ENCODE measurements around the gene ALS2CL. TPM values are rescaled to one million over a fixed set of nuclear protein-coding genes. Genes with fewer than 3 reads are reported as not detected.

ALS2CL gene
- total and polyA plus RNA-seq, 10 of the 15 experiments (the other 5 are each of a cell fraction or from before 2014, with no cell fraction given), result 0.01 to 0.05 TPM; not detected in 8

DNA sequence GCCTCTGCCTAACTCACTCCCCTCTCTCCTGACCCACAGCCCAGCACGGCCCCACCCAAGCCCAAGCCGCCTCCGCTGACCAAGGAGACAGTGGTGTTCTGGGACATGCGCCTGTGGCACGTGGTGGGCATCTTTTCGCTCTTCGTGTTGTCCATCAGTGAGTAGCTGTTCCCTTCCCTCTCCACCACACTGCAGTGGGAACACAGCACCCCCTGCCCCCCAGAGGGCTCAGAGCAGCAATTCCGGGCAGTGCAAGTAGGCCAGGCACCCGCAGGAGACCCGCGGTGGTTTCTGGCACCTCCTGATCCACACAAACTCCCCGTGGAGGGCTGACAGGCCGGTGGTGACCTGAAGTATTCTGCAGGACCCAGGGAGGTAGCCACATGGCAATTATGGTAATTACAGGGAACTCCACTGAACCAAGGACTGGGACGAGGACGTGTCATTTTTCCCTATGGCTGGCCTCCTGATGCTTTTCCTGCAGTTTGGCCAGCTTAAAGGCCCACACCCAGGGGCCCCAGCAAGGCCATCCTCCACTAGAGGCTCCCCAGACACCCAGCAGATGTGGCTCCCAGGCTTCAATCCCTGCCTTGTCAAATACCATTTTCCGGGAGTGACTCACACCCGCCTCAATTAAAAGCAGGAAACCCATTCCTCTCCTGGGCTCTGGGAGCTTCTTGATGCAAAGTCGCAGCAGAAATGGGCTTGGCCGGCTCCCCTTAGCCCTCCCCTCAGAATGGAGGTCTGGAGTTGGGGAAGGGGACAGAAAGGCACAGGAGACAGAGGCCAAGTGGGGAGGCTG, 12.5 kb upstream of the ALS2CL start:
- DNase-seq (ENCODE audit: low read depth, low spot score) (no peak), ATAC-seq (no peak), FAIRE-seq (no peak)
- Histone ChIP-seq H3K27ac (ENCODE audit: control insufficient read depth, insufficient read depth) (no peak overlapping the region), H2AFZ (ENCODE audit: control insufficient read depth, low read depth, low read length) (no peak overlapping the region), H3K9me3 (replicated peaks; ENCODE audit: control insufficient read depth, insufficient read depth, low read length) (no peaks in the 10 kb centered on the region), H3K36me3 (ENCODE audit: control insufficient read depth in 2 of 2, insufficient read depth in 2 of 2, low read length in 1 of 2) (no peaks in the 10 kb centered on the region), H3K4me2 (ENCODE audit: control insufficient read depth, insufficient read depth) (no peak overlapping the region), H3K79me2 (ENCODE audit: control insufficient read depth, insufficient read depth, low read length) (no peaks in the 10 kb centered on the region), H3K27me3 (replicated peaks in 1 of 2; ENCODE audit: control insufficient read depth in 2 of 2, insufficient read depth in 2 of 2, low read length in 1 of 2) (peaks cover 0 to 7% of the 10 kb centered on the region in 2 experiments; a peak in 2 of 4 replicates), H3K9ac (ENCODE audit: control insufficient read depth, insufficient read depth, low read length) (no peak overlapping the region), H3K4me1 (ENCODE audit: control insufficient read depth, insufficient read depth, low read length) (no peaks in the 10 kb centered on the region), H4K20me1 (ENCODE audit: control insufficient read depth, insufficient read depth) (no peaks in the 10 kb centered on the region), H3K4me3 (no peak overlapping the region)
- BruUV-seq (replicated peaks), result no TSS peak
- ChIA-PET POLR2A (no interaction called here), RAD21 (ENCODE audit: unreplicated experiment) (interaction anchor here (1.1 to 1.4 kb wide), 2 partner anchors 8 to 190 kb away, joined by 3 to 4 read pairs; no protein-coding TSS in a partner anchor), SMC1A (ENCODE audit: uncharacterized antibody, unreplicated experiment) (interaction anchor here (0.6 to 1.2 kb wide), 3 partner anchors 165 to 189 kb away, joined by 3 read pairs; no protein-coding TSS in a partner anchor), CTCF (interaction anchor here (0.8 to 2.5 kb wide), 5 partner anchors 10 to 189 kb away, joined by 3 to 15 read pairs (median 5); partner anchors contain the start of gene MYL3)
- TF ChIP-seq STAT3 (IDR thresholded peaks at IDR 0.05; ENCODE audit: low read depth, low read length) (no peak), POU2F2 (IDR thresholded peaks at IDR 0.05; ENCODE audit: borderline replicate concordance, low read depth, low read length) (no peak), IRF4 (IDR thresholded peaks at IDR 0.05; ENCODE audit: low read depth, low read length) (no peak), PAX8 (IDR thresholded peaks at IDR 0.05) (no peak), RAD51 (IDR thresholded peaks at IDR 0.05) (no peak), HCFC1 (IDR thresholded peaks at IDR 0.05; ENCODE audit: low read length) (no peak), PML (IDR thresholded peaks at IDR 0.05; ENCODE audit: low read length) (no peak), MTA3 (IDR thresholded peaks at IDR 0.05; ENCODE audit: borderline replicate concordance, low read length) (no peak), TCF3 (IDR thresholded peaks at IDR 0.05; ENCODE audit: borderline replicate concordance, insufficient read depth, low read depth, low read length) (no peak), DPF2 (IDR thresholded peaks at IDR 0.05) (no peak), ZNF24 (IDR thresholded peaks at IDR 0.05) (no peak), EP300 (IDR thresholded peaks at IDR 0.05; ENCODE audit: borderline replicate concordance in 1 of 2, control insufficient read depth in 1 of 2, low read depth in 2 of 2, low read length in 2 of 2) (no peak), CHD4 (IDR thresholded peaks at IDR 0.05) (no peak), SUPT20H (IDR thresholded peaks at IDR 0.05; ENCODE audit: borderline replicate concordance, control insufficient read depth, low read depth, low read length) (no peak), CHD2 (IDR thresholded peaks at IDR 0.05; ENCODE audit: borderline replicate concordance, low read depth, low read length) (no peak)
- TF ChIP-seq, protein P1, sequence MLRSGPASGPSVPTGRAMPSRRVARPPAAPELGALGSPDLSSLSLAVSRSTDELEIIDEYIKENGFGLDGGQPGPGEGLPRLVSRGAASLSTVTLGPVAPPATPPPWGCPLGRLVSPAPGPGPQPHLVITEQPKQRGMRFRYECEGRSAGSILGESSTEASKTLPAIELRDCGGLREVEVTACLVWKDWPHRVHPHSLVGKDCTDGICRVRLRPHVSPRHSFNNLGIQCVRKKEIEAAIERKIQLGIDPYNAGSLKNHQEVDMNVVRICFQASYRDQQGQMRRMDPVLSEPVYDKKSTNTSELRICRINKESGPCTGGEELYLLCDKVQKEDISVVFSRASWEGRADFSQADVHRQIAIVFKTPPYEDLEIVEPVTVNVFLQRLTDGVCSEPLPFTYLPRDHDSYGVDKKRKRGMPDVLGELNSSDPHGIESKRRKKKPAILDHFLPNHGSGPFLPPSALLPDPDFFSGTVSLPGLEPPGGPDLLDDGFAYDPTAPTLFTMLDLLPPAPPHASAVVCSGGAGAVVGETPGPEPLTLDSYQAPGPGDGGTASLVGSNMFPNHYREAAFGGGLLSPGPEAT (IDR thresholded peaks at IDR 0.05; ENCODE audit: low read depth), result no peak
- TF ChIP-seq, protein P2, sequence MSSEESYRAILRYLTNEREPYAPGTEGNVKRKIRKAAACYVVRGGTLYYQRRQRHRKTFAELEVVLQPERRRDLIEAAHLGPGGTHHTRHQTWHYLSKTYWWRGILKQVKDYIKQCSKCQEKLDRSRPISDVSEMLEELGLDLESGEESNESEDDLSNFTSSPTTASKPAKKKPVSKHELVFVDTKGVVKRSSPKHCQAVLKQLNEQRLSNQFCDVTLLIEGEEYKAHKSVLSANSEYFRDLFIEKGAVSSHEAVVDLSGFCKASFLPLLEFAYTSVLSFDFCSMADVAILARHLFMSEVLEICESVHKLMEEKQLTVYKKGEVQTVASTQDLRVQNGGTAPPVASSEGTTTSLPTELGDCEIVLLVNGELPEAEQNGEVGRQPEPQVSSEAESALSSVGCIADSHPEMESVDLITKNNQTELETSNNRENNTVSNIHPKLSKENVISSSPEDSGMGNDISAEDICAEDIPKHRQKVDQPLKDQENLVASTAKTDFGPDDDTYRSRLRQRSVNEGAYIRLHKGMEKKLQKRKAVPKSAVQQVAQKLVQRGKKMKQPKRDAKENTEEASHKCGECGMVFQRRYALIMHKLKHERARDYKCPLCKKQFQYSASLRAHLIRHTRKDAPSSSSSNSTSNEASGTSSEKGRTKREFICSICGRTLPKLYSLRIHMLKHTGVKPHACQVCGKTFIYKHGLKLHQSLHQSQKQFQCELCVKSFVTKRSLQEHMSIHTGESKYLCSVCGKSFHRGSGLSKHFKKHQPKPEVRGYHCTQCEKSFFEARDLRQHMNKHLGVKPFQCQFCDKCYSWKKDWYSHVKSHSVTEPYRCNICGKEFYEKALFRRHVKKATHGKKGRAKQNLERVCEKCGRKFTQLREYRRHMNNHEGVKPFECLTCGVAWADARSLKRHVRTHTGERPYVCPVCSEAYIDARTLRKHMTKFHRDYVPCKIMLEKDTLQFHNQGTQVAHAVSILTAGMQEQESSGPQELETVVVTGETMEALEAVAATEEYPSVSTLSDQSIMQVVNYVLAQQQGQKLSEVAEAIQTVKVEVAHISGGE (CRISPR knock-in tag; IDR thresholded peaks at IDR 0.05), result no peak
- TF ChIP-seq, protein P3, sequence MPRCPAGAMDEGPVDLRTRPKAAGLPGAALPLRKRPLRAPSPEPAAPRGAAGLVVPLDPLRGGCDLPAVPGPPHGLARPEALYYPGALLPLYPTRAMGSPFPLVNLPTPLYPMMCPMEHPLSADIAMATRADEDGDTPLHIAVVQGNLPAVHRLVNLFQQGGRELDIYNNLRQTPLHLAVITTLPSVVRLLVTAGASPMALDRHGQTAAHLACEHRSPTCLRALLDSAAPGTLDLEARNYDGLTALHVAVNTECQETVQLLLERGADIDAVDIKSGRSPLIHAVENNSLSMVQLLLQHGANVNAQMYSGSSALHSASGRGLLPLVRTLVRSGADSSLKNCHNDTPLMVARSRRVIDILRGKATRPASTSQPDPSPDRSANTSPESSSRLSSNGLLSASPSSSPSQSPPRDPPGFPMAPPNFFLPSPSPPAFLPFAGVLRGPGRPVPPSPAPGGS (IDR thresholded peaks at IDR 0.05; ENCODE audit: borderline replicate concordance, insufficient read depth, low read depth, low read length, poor library complexity, severe bottlenecking), result no peak
- WGBS (ENCODE audit: insufficient coverage, insufficient replicate concordance, low lambda C conversion rate, missing lambda C conversion rate), result 43% methylated on average over 16 of the region's 19 CpGs
- in situ Hi-C loops (cut with MboI), result no loop called here
- intact Hi-C loops (cut with micrococcal nuclease; ENCODE audit: unreplicated experiment), result loop anchor here (1.0 to 10.0 kb wide), 2 partner anchors 189 to 309 kb away; no protein-coding TSS in a partner anchor
